Sigmoid colon (tissue), 7 donors: ENCODE results near the gene AP5Z1. TPM values are rescaled to one million over a fixed set of nuclear protein-coding genes. Genes with fewer than 3 reads are reported as not detected.

Experiments
- DNase-seq: peaks from one replicate; pipeline ENCODE4 v3.0.0-alpha.2; 2019
- H3K27ac ChIP-seq, 4 donors: fragments of 200-600 bp; sonication (generic); one replicate each; pipeline ENCODE4 v1.5.1; 2016 to 2019; ENCODE audit warnings: mild to moderate bottlenecking in 1 of 4
- H3K27me3 ChIP-seq, 3 donors: fragments of 200-600 bp; sonication (generic); one replicate each; pipeline ENCODE4 v1.5.1; 2019; ENCODE audit warnings: mild to moderate bottlenecking in 1 of 3
- H3K36me3 ChIP-seq, 4 donors: fragments of 200-600 bp; sonication (generic); one replicate each; pipeline ENCODE4 v1.5.1; 2016 to 2019
- H3K4me1 ChIP-seq, 4 donors: fragments of 200-600 bp; sonication (generic); one replicate each; pipeline ENCODE4 v1.5.1; 2017 to 2019
- H3K4me3 ChIP-seq, 4 donors: fragments of 200-600 bp; sonication (generic); one replicate each; pipeline ENCODE4 v1.5.1; 2017 to 2019; ENCODE audit warnings: mild to moderate bottlenecking in 2 of 4, moderate library complexity in 1 of 4
- H3K9me3 ChIP-seq, 4 donors: fragments of 200-600 bp in 3 of 4; sonication (generic) in 3 of 4; one replicate each; pipeline versions ENCODE4 v1.5.1 to v1.6.1; 2013 to 2019
- CTCF ChIP-seq, 4 experiments: fragments of 450-650 bp in 3 of 4; fragments of 200-600 bp in 1 of 4; IDR thresholded peaks; one replicate each; pipeline ENCODE4 v1.5.1; 2016 to 2019; ENCODE audit warnings: antibody characterized with exemption in 4 of 4, mild to moderate bottlenecking in 3 of 4, moderate library complexity in 2 of 4
- EP300 ChIP-seq, 4 donors: sonication (generic); formaldehyde crosslinking; IDR thresholded peaks; one replicate each; pipeline ENCODE4 v1.6.1; 2017; ENCODE audit warnings: antibody characterized with exemption in 4 of 4
- POLR2A ChIP-seq, 2 donors: fragments of 450-650 bp; IDR thresholded peaks; one replicate each; pipeline ENCODE4 v1.6.1; 2016; ENCODE audit warnings: antibody characterized with exemption in 2 of 2, mild to moderate bottlenecking in 2 of 2, moderate library complexity in 2 of 2
- POLR2AphosphoS5 ChIP-seq, 4 donors: sonication (generic); formaldehyde crosslinking; IDR thresholded peaks; one replicate each; pipeline ENCODE4 v1.6.1; 2017; ENCODE audit warnings: antibody characterized with exemption in 4 of 4
- WGBS, 2 donors: extraction: QIAGEN DNeasy Blood & Tissue Kit; methylation state at CpG; one replicate each; pipeline ENCODE4 v1.1.7; 2013; 5-methylcytosine and 5-hydroxymethylcytosine counted together
- intact Hi-C: fragments of 100-400 bp; cut with DNase I; formaldehyde crosslinking; loops from one replicate; pipeline ENCODE4 v1.15.1; 2023
- polyA plus RNA-seq, 3 donors: library from polyadenylated mRNA; stranded (reverse); fragments of 200-250 nt; gene quantifications; one replicate each; pipeline ENCODE4 v1.2.3, GENCODE V29; 2013
- total RNA-seq, 4 donors: library from RNA; depleted of rRNA; stranded (reverse); fragments of >200 nt; gene quantifications; one replicate each; pipeline ENCODE4 v1.1.0, GENCODE V29; 2016
- donor health status: healthy with polysubstance abuse.
- donor health status: Bipolar disorder and iron deficiency.
- donor health status: healthy.

Gene AP5Z1
- total and polyA plus RNA-seq, 7 donors = 16.8 to 66.0 (median 20.3) TPM

GRCh38 chr7:4729266-4729665 is 46.2 kb upstream of the AP5Z1 start:
- 90 to 94% methylated on average over 19 of the region's 19 CpGs for WGBS, 2 donors
- intact Hi-C loops = loop anchor here (5.0 kb wide), 1 partner anchor 47 kb away; the partner anchor contains the start of gene FOXK1
- Histone ChIP-seq H3K9me3 (no peaks in the 10 kb centered on the region), H3K36me3 (peaks cover 0 to 5% (median 2%) of the 10 kb centered on the region in 4 donors), H3K4me1 (peaks cover 0 to 70% (median 47%) of the 10 kb centered on the region in 4 donors), H3K27ac (peak overlapping the region in 3 of 4 donors; percentile 53 to 96 (median 93)), H3K4me3 (no peak overlapping the region), H3K27me3 (no peaks in the 10 kb centered on the region)
- no peak for DNase-seq
- TF ChIP-seq CTCF (IDR thresholded peaks at IDR 0.05) (no peak), POLR2A (IDR thresholded peaks at IDR 0.05) (no peak), POLR2AphosphoS5 (IDR thresholded peaks at IDR 0.05) (no peak), EP300 (IDR thresholded peaks at IDR 0.05) (no peak)

GRCh38 chr7:4730276-4730675 is 45.1 kb upstream of the AP5Z1 start:
- H3K36me3 ChIP-seq = peaks cover 0 to 5% (median 2%) of the 10 kb centered on the region in 4 donors
- intact Hi-C loops = no loop called here
- peak overlapping the region in 2 of 4 donors; percentile 93 to 96 for H3K27ac ChIP-seq
- no peak overlapping the region for H3K4me3 ChIP-seq
- TF ChIP-seq CTCF (IDR thresholded peaks at IDR 0.05) (no peak), POLR2AphosphoS5 (IDR thresholded peaks at IDR 0.05) (peak in 1 of 4 donors; percentile 8)
- DNase-seq = no peak
- H3K9me3 ChIP-seq = no peaks in the 10 kb centered on the region
- H3K27me3 ChIP-seq = no peaks in the 10 kb centered on the region
- 90 to 93% methylated on average over 19 of the region's 19 CpGs for WGBS, 2 donors
- H3K4me1 ChIP-seq = peaks cover 0 to 60% (median 43%) of the 10 kb centered on the region in 4 donors

GRCh38 chr7:4730971-4731370 is 44.5 kb upstream of the AP5Z1 start:
- TF ChIP-seq EP300 (IDR thresholded peaks at IDR 0.05) (no peak), CTCF (IDR thresholded peaks at IDR 0.05) (no peak), POLR2A (IDR thresholded peaks at IDR 0.05) (no peak), POLR2AphosphoS5 (IDR thresholded peaks at IDR 0.05) (no peak)
- no peak for DNase-seq
- WGBS, 2 donors = 62 to 85% methylated on average over 10 of the region's 10 CpGs
- Histone ChIP-seq H3K27me3 (no peaks in the 10 kb centered on the region), H3K27ac (peak overlapping the region in 2 of 4 donors; percentile 93 to 96), H3K36me3 (peaks cover 0 to 5% (median 2%) of the 10 kb centered on the region in 4 donors), H3K4me3 (no peak overlapping the region), H3K9me3 (no peaks in the 10 kb centered on the region), H3K4me1 (peaks cover 0 to 53% (median 37%) of the 10 kb centered on the region in 4 donors)
- intact Hi-C loops = no loop called here

GRCh38 chr7:4731803-4732202 is 43.6 kb upstream of the AP5Z1 start:
- no peak for TF ChIP-seq POLR2AphosphoS5 (IDR thresholded peaks at IDR 0.05)
- TF ChIP-seq EP300 (IDR thresholded peaks at IDR 0.05) = no peak
- no peak for TF ChIP-seq POLR2A (IDR thresholded peaks at IDR 0.05)
- TF ChIP-seq CTCF (IDR thresholded peaks at IDR 0.05) = no peak
- Histone ChIP-seq H3K9me3 (no peaks in the 10 kb centered on the region), H3K27ac (no peak overlapping the region), H3K27me3 (no peaks in the 10 kb centered on the region), H3K36me3 (peaks cover 0 to 5% (median 2%) of the 10 kb centered on the region in 4 donors), H3K4me1 (peaks cover 0 to 44% (median 30%) of the 10 kb centered on the region in 4 donors), H3K4me3 (no peak overlapping the region)
- intact Hi-C loops = no loop called here
- 94 to 97% methylated on average over 16 of the region's 16 CpGs for WGBS, 2 donors
- no peak for DNase-seq
